Osteoblast (primary cell): ENCODE measurements around the gene NEURL1B. TPM values are rescaled to one million over a fixed set of nuclear protein-coding genes. Genes with fewer than 3 reads are reported as not detected.
"Not testable (repeated sequence)": the region's sequence is repeated elsewhere in the genome, so short reads cannot be mapped to it uniquely, and the experiment has no call there.

Experiments
- DNase-seq: peaks from one replicate; pipeline ENCODE4 v3.0.0; 2011; ENCODE audit warnings: low spot score, mixed read lengths; ENCODE audit not compliant: insufficient read length; ENCODE audit errors: missing footprints
- H2AFZ ChIP-seq: 2 replicates; pipeline ENCODE4 v1.6.0; 2011; ENCODE audit warnings: mild to moderate bottlenecking, low read length
- H3K27ac ChIP-seq: 2 replicates; pipeline ENCODE4 v1.5.1; 2011; ENCODE audit warnings: mild to moderate bottlenecking, low read depth, low read length, moderate library complexity
- H3K27me3 ChIP-seq: 2 replicates; pipeline ENCODE4 v1.6.0; 2012; ENCODE audit warnings: mild to moderate bottlenecking, control low read depth, inconsistent platforms, low read length, moderate library complexity; ENCODE audit not compliant: insufficient read depth
- H3K36me3 ChIP-seq: 2 replicates; pipeline ENCODE4 v1.5.1; 2011; ENCODE audit warnings: mild to moderate bottlenecking, low read length, control low read depth, moderate library complexity; ENCODE audit not compliant: insufficient read depth
- H3K4me1 ChIP-seq: 2 replicates; pipeline ENCODE4 v1.5.1; 2011; ENCODE audit warnings: mild to moderate bottlenecking, low read length, control low read depth, moderate library complexity; ENCODE audit not compliant: insufficient read depth
- H3K4me2 ChIP-seq: 2 replicates; pipeline ENCODE4 v1.6.0; 2011; ENCODE audit warnings: mild to moderate bottlenecking, low read length; ENCODE audit not compliant: insufficient read depth
- H3K4me3 ChIP-seq: fragments of 200-600 bp; sonication (generic); 3 replicates; pipeline ENCODE4 v1.5.1; 2012; ENCODE audit warnings: mild to moderate bottlenecking, low read length, inconsistent platforms; ENCODE audit not compliant: insufficient read depth
- H3K79me2 ChIP-seq: 2 replicates; pipeline ENCODE4 v1.6.0; 2012; ENCODE audit warnings: mild to moderate bottlenecking, low read length, control low read depth, inconsistent platforms; ENCODE audit not compliant: insufficient read depth
- H3K9me3 ChIP-seq: 2 replicates; pipeline ENCODE4 v1.5.1; 2011; ENCODE audit warnings: low read depth, low read length, control low read depth
- H4K20me1 ChIP-seq: 2 replicates; pipeline ENCODE4 v1.6.0; 2012; ENCODE audit warnings: mild to moderate bottlenecking, low read length, control low read depth; ENCODE audit not compliant: insufficient read depth
- CTCF ChIP-seq: IDR thresholded peaks from 2 replicates; pipeline ENCODE4 v1.5.1; 2011; ENCODE audit warnings: mild to moderate bottlenecking, low read depth, low read length, moderate library complexity; ENCODE audit errors: extremely low read depth
- total RNA-seq: library from RNA; depleted of rRNA; stranded (reverse); fragments of >200 nt; gene quantifications from 2 replicates; pipeline ENCODE4 v1.2.3, GENCODE V29; 2012

The NEURL1B gene
- total RNA-seq, 1 donor, result 0.36 TPM

- no peaks in the 10 kb centered on the region for H3K36me3 ChIP-seq
- no peak for DNase-seq
- H3K27ac ChIP-seq, result no peak overlapping the region
- no peaks in the 10 kb centered on the region for H3K9me3 ChIP-seq
- no peaks in the 10 kb centered on the region for H3K4me1 ChIP-seq
- H2AFZ ChIP-seq, result no peak overlapping the region
- H3K27me3 ChIP-seq, result peaks cover 6% of the 10 kb centered on the region
- no peak for TF ChIP-seq CTCF
- H4K20me1 ChIP-seq, result no peaks in the 10 kb centered on the region
- no peaks in the 10 kb centered on the region for H3K79me2 ChIP-seq
- no peak overlapping the region for H3K4me2 ChIP-seq
- H3K4me3 ChIP-seq, result no peak overlapping the region
Measured at GRCh38 chr5:172600571-172600970, 40.5 kb upstream of the NEURL1B start.

GRCh38 chr5:172601576-172601975 lies 39.5 kb upstream of the NEURL1B start:
- not testable (repeated sequence) for H3K4me2 ChIP-seq, DNase-seq, H2AFZ ChIP-seq, H3K27me3 ChIP-seq, H3K27ac ChIP-seq, H4K20me1 ChIP-seq, H3K4me3 ChIP-seq, H3K36me3 ChIP-seq, H3K4me1 ChIP-seq, H3K9me3 ChIP-seq, H3K79me2 ChIP-seq

GRCh38 chr5:172602783-172603231 lies 38.3 kb upstream of the NEURL1B start:
- H4K20me1 ChIP-seq, result no peaks in the 10 kb centered on the region
- H2AFZ ChIP-seq, result no peak overlapping the region
- H3K79me2 ChIP-seq, result no peaks in the 10 kb centered on the region
- DNase-seq, result no peak
- peaks cover 14% of the 10 kb centered on the region for H3K27me3 ChIP-seq
- H3K9me3 ChIP-seq, result peaks cover 5% of the 10 kb centered on the region
- H3K4me2 ChIP-seq, result no peak overlapping the region
- H3K4me1 ChIP-seq, result no peaks in the 10 kb centered on the region
- H3K36me3 ChIP-seq, result no peaks in the 10 kb centered on the region
- no peak overlapping the region for H3K27ac ChIP-seq
- TF ChIP-seq CTCF, result no peak
- H3K4me3 ChIP-seq, result no peak overlapping the region

GRCh38 chr5:172603251-172603806 lies 37.7 kb upstream of the NEURL1B start:
- Histone ChIP-seq H3K27ac (no peak overlapping the region), H3K27me3 (peaks cover 15% of the 10 kb centered on the region), H3K4me2 (peak overlapping the region; percentile 11), H3K79me2 (no peaks in the 10 kb centered on the region), H2AFZ (peak overlapping the region; percentile 29), H3K4me3 (no peak overlapping the region), H4K20me1 (no peaks in the 10 kb centered on the region), H3K9me3 (peaks cover 5% of the 10 kb centered on the region), H3K4me1 (no peaks in the 10 kb centered on the region), H3K36me3 (no peaks in the 10 kb centered on the region)
- DNase-seq, result no peak
- TF ChIP-seq CTCF, result no peak
